ENCODE data around the gene DHRS7.
"Not testable (repeated sequence)": the region's sequence is repeated elsewhere in the genome, so short reads cannot be mapped to it uniquely, and the experiment has no call there.

Gene DHRS7

DNA sequence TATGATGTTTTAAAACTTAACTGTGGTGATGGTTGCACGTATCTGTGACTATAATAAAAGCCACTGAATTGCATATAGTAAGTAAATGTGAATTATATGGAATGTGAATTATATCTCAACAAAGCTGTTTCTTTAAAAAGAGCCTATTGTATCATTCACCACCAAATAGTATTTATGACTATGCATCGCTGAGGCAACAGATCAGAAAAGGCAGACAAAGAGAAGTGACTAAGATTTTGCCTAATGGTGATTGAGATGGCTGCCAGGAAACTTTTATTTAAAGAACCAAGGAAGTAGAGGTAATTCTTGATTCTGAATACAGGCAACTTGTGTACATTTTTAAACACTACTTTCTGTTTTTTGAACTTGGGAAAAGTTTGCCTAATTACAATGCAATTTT lies 31.7 kb downstream of the DHRS7 start:
- no peak for DNase-seq

DNA sequence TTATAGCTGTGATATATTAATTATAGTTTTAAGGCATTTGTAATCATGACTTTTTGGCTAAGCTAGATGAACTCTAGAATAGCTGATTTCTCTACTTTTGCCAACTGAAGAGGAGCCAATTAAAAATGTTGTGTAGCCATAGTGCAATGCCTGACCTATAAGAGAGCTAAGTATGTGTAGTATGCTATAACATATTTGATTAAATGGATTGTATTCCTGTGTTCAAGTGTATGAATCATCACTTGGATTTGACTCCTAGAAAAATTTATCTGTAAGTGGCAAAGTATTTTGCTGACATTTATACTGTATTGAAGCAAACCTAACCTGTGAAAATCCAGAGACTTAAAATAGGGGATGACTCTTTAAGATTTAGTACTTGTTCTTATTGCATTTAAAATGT lies 39.3 kb downstream of the DHRS7 start:
- no peak for DNase-seq

DNA sequence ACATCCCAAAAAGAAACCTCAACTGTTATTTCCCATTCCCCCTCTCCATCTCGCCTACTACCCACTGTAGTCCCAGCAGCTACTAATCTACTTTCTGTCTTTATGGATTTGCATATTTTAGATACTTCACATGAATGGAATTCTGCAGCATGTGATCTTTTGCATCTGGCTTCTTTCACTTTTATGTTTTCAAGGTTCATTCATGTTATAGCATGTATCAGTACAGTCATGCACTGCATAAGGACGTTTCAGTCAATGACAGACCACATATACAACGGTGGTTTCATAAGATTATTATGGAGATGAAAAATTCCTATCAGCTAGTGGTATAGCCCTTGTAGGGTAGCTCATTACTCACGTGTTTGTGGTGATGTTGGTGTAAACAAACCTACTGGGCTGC lies 49.0 kb downstream of the DHRS7 start:
- no peak for DNase-seq

DNA sequence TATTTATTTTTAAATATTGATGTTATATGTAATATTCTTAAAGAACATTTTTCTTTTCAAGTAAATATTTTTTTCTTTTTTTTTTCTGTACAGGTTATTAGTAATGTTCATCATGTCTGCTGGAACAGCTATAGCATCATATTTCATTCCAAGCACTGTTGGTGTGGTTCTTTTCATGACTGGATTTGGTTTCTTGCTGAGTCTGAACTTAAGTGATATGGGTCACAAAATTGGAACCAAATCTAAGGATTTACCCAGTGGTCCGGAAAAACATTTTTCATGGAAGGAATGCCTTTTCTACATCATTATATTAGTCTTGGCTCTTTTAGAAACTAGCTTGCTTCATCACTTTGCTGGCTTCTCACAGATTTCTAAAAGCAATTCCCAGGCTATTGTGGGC lies 50.3 kb downstream of the DHRS7 start:
- DNase-seq: no peak

DNA sequence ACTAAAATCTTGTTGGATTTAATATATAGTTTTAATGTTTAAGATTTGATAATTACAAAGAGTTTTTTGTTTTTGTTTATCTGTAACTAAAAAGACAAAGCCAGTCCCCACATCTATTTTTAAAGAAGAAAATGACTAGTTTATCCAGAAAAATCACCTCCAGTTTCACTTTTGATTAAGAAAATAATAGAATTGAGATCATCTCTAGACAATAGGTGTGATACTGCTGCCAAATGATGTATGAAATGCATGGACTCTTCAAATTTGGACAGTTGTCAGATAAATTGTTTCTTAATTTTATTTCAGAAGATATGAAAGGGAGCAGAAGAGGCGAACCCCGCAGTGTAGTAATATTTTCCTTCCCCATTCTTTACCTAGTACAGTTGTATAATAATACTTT lies 53.5 kb downstream of the DHRS7 start:
- DNase-seq: no peak

DNA sequence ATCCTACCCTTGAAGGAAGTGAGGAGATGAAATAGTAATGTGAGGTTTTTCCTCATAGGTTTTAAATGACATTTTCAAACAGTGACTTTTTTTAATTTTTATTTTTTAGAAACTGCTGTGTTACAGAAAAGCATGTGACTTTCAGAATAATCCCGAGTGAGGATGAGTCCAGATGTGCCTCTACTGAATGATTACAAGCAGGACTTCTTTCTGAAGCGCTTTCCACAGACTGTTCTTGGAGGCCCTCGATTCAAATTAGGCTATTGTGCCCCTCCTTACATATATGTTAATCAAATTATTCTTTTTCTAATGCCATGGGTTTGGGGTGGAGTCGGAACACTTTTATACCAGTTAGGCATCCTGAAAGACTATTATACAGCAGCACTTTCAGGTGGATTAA lies 57.7 kb downstream of the DHRS7 start:
- no peak for DNase-seq

DNA sequence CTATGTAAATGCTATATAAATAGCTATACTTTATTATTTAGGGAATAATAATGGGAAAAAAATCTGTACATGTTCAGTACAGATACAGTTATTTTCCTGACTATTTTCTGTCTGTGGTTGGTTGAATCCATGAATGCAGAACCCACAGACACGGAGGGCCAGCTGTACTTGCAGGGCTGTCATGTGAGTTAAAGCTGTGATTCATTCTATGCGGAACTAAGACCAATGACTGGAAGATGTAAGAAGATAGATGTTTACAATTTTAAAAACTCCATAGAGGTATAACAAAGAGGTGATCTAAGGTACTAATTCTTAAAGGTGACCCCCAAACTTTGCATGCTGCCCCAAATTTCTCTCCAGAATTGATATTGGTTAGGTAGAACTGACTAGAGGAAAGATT lies 58.9 kb downstream of the DHRS7 start:
- no peak for DNase-seq

DNA sequence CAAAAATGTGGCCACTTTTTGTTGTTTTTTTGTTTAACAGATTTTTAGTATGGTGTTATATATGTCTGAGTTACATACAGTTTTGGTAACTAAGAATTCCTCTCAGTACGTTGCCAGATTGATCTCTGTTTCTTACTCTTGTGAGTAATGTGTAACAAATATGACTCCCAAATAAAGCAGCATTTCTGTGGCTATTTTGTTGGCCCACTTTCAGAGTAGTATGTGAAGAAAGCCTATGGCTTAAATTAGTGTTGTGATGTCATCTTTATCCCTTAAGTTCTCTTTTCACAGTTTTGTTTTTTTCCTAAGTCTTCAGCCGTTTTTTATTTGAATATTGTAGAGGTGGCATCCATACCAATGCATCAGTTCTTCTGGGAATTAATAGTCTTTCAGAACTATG lies 62.8 kb downstream of the DHRS7 start:
- DNase-seq: no peak

DNA sequence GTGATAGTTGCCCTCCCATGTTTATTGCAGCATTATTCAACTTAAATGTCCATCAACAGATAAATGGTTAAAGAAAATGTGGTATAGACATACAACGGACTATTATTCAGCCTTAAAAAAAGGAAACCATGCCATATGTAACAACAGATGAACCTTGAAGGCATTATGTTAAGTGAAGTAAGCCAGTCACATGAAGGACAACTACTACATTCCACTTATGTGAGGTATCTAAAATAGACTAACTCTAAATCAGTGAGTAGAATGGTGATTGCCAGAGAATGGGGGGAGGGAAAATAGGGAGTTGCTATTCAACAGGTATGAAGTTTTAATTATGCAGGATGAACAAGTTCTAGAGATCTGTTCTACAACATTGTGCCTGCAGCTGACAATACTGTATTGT lies 63.4 kb downstream of the DHRS7 start:
- no peak for DNase-seq

DNA sequence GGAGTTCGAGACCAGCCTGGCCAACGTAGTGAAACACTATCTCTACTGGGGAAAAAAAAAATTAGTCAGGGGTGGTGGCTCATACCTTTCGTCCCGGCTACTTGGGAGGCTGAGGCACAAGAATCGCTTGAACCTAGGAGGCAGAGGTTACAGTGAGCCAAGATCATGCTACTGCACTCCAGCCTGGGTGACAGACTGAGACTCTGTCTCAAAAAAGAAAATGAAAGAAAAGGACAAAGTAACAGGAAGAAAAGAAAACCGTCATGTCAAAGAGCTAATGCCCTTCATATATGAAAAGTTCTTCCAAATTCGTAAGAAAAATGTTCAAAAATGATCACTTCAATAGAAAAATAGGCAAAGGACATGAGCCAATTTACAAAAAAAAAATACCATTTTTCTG lies 65.3 kb downstream of the DHRS7 start:
- not testable (repeated sequence) for DNase-seq

DNA sequence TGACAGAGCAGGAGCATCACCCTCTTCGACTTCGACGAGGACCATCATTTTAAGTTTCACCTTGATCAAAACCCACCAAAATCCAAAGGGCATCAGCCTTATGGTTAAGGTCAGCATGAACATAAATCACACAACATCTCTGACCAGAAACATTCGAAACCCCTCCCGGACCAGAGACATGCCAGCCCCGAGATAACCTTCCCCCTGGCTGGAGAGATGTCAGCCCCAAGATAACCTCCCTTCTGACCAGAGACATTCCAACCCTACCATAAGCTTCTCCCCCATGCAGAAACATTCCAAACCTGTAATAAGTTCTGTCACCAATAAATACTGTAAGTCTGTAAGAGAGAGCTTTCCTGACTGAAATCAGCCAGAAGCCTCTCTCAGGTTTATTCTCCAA lies 67.2 kb downstream of the DHRS7 start:
- DNase-seq: no peak

DNA sequence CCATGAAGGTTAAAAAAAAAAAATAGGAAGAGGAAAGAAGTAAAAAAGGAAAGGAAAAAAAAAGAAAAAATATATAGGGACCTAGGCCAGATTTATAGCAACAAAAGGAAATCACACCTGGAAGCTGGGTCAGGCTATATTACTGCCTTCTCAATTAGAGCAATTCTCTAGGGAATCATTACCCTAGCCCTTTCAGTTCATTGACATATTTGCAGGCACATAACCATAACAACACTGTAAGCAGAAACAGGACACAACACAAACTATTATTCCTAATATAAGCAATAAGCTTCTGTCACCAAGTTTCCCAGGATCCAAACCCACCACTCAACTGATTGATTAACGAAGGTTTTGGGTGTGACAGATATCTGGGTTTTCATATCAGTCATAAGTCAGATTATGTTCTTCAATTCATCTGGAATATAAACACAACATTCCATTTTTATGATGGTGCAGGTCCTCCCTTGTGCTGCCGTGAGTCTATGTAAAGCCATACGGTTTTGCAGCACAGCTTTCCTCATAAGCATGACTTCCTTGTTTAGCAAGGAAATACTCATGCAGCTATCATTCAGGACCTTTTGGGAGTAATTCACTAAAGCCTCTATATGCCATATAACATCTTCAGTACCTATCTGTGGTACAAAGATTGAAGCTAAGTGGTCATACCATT lies 69.3 kb downstream of the DHRS7 start:
- no peak for DNase-seq

DNA sequence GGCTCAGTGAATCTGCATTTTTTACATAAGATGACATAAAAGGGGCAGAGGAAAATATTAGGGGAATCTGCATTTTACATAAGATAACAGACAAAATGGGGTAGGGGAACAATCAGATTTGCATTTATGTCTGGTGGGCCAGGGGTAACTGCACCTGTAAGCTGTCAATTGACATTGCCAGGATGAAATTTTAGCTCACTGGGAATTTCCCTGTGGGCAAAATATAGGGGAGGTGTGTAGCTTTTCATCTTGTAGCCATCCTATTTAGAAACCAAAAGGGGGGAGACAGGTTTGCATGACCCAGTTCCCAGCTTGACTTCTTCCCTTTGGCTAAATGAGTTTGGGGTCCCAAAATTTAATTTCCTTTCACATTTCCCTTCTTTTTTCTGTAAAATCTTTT lies 70.0 kb downstream of the DHRS7 start:
- DNase-seq: no peak

DNA sequence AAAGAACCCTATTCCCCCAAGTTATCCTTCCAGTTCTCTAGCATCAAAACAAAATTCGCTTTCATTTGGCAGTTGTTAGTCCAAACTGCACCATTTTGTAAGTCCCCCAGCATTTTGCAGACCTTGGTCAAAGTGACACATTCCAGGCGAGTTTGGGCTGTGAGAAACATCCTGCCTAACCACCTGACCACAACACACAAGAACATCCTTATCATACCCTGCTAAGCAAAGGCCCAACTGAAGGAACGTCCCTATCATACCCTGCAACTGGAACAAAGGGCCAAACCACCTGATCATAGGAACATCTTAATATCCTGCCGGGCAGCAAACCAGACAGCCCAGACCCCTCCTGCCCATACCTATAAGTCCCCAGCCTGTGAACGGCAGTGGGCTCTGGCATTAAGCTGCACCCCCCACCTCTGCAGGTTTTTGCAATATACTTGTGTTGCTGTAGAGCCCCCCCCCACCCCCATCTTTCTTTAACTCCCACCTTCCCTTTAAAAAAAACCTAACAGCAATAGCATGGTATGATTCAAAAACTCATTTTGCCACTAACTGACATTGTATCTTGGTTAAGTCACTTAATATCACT lies 70.8 kb downstream of the DHRS7 start:
- no peak for DNase-seq
